Neural cell (in vitro differentiated cells): ENCODE measurements around the gene ADGRA1. TPM values are rescaled to one million over a fixed set of nuclear protein-coding genes. Genes with fewer than 3 reads are reported as not detected.

Experiments
- H2AFZ ChIP-seq: fragments of 200-600, 300-800 bp; sonication (generic), shearing (Covaris generic); 2 replicates; pipeline ENCODE4 v1.6.0; 2014; ENCODE audit warnings: low read depth, mild to moderate bottlenecking, antibody characterized with exemption, low read length, moderate library complexity
- H3F3A ChIP-seq: fragments of 200-600 bp; shearing (Covaris generic); 2 replicates; pipeline ENCODE4 v1.6.1; 2016; ENCODE audit warnings: mild to moderate bottlenecking, moderate library complexity, mixed read lengths, antibody characterized with exemption, low read length; ENCODE audit not compliant: insufficient read depth, poor library complexity, severe bottlenecking
- H3K27ac ChIP-seq: fragments of 200-600, 300-800 bp; sonication (generic), shearing (Covaris generic); 2 replicates; pipeline ENCODE4 v1.5.1; 2014; ENCODE audit warnings: mild to moderate bottlenecking, low read length, moderate library complexity
- H3K27me3 ChIP-seq: fragments of 300-800, 200-600 bp; sonication (generic), shearing (Covaris generic); 2 replicates; pipeline ENCODE4 v1.6.0; 2014; ENCODE audit warnings: mild to moderate bottlenecking, low read depth, low read length, moderate library complexity; ENCODE audit not compliant: insufficient read depth
- H3K36me3 ChIP-seq: fragments of 300-800, 200-600 bp; sonication (generic), shearing (Covaris generic); 2 replicates; pipeline ENCODE4 v1.5.1; 2014; ENCODE audit warnings: mild to moderate bottlenecking, antibody characterized with exemption, low read length, moderate library complexity; ENCODE audit not compliant: insufficient read depth
- H3K4me2 ChIP-seq: fragments of 300-800, 200-600 bp; sonication (generic), shearing (Covaris generic); 2 replicates; pipeline ENCODE4 v1.6.0; 2014; ENCODE audit warnings: mild to moderate bottlenecking, low read length
- H3K4me3 ChIP-seq: fragments of 300-800, 200-600 bp; sonication (generic), shearing (Covaris generic); 2 replicates; pipeline ENCODE4 v1.5.1; 2014; ENCODE audit warnings: mild to moderate bottlenecking, low read length, moderate library complexity
- H3K79me2 ChIP-seq: fragments of 200-600 bp; shearing (Covaris generic); replicated peaks from 2 replicates; pipeline ENCODE4 v1.6.0; 2014; ENCODE audit warnings: mild to moderate bottlenecking, low read length, moderate library complexity; ENCODE audit not compliant: insufficient read depth
- H3K9ac ChIP-seq: fragments of 300-800, 200-600 bp; sonication (generic), shearing (Covaris generic); 2 replicates; pipeline ENCODE4 v1.6.1; 2016; ENCODE audit warnings: mild to moderate bottlenecking, low read length, mixed read lengths
- H3K9me2 ChIP-seq: fragments of 200-600 bp; shearing (Covaris generic); 2 replicates; pipeline ENCODE4 v1.6.1; 2016; ENCODE audit warnings: mild to moderate bottlenecking, low read length, mixed read lengths; ENCODE audit not compliant: insufficient read depth
- H3K9me3 ChIP-seq: fragments of 200-600, 300-800 bp; sonication (generic), shearing (Covaris generic); 2 replicates; pipeline ENCODE4 v1.6.1; 2016; ENCODE audit warnings: mild to moderate bottlenecking, mixed run types, low read length, moderate library complexity, mixed read lengths
- H4K20me1 ChIP-seq: fragments of 200-600 bp; shearing (Covaris generic); 2 replicates; pipeline ENCODE4 v1.6.1; 2016; ENCODE audit warnings: mild to moderate bottlenecking, mixed run types; ENCODE audit not compliant: insufficient read depth
- EP300 ChIP-seq: fragments of 450-650 bp; conservative IDR thresholded peaks from 2 replicates; pipeline ENCODE4 v1.6.1; 2014; ENCODE audit warnings: antibody characterized with exemption, mild to moderate bottlenecking, moderate library complexity; ENCODE audit not compliant: poor library complexity, severe bottlenecking
- EZH2 ChIP-seq: fragments of 200-600, 300-800 bp; shearing (Covaris generic), sonication (generic); IDR thresholded peaks from 2 replicates; pipeline ENCODE4 v1.6.1; 2014; ENCODE audit warnings: antibody characterized with exemption, low read length, borderline replicate concordance, mild to moderate bottlenecking; ENCODE audit not compliant: insufficient read depth, poor library complexity, severe bottlenecking
- MXI1 ChIP-seq: fragments of 450-650 bp; conservative IDR thresholded peaks from 2 replicates; pipeline ENCODE4 v1.6.1; 2014; ENCODE audit warnings: antibody characterized with exemption, mild to moderate bottlenecking; ENCODE audit not compliant: poor library complexity, severe bottlenecking
- POLR2AphosphoS5 ChIP-seq: IDR thresholded peaks from 2 replicates; pipeline ENCODE4 v1.6.1; 2012
- RAD21 ChIP-seq: fragments of 450-650 bp; conservative IDR thresholded peaks from 2 replicates; pipeline ENCODE4 v1.6.1; 2014; ENCODE audit warnings: antibody characterized with exemption, mild to moderate bottlenecking, moderate library complexity
- SMC3 ChIP-seq: fragments of 450-650 bp; conservative IDR thresholded peaks from 2 replicates; pipeline ENCODE4 v1.6.1; 2014; ENCODE audit warnings: antibody characterized with exemption, mild to moderate bottlenecking, moderate library complexity; ENCODE audit not compliant: poor library complexity
- TAF1 ChIP-seq: IDR thresholded peaks from 2 replicates; pipeline ENCODE4 v1.6.1; 2012; ENCODE audit warnings: low read depth
- polyA plus RNA-seq: library from polyadenylated mRNA; depleted of rRNA; stranded (reverse); fragments of >200 nt; gene quantifications from 2 replicates; pipeline ENCODE4 v1.2.3, GENCODE V29; 2014
- TF ChIP-seq, protein P1 (sequence below): fragments of 450-650 bp; IDR thresholded peaks from 2 replicates; pipeline ENCODE4 v1.5.1; 2014; ENCODE audit warnings: antibody characterized with exemption, mild to moderate bottlenecking, moderate library complexity; ENCODE audit not compliant: poor library complexity, severe bottlenecking
- TF ChIP-seq, protein P2 (sequence below): IDR thresholded peaks from 2 replicates; pipeline ENCODE4 v1.6.1; 2012; ENCODE audit warnings: borderline replicate concordance

The ADGRA1 gene
- polyA plus RNA-seq, 1 donor from 2014 or later: 2.2 TPM

DNA sequence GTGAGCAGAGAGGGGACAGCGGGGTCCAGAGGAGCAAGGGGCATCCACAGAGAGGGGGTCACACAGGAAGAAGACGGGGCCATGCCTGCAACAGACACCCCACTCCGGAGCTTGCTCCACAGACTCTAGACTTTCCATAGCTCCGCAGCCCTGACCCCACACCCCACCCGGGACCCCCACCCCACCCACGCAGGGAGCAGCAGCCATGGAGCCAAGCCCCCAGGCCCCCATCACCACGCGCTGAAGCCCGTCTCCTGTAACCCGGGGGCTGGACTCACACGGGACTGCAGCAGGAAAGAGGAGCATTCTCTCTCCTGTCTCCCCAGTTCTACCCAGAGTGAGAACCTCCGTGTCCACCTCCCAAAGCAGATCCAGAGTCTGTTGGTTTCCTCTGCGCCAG, 38.8 kb upstream of the ADGRA1 start:
- no peak overlapping the region for H3K27ac ChIP-seq
- no peaks in the 10 kb centered on the region for H3K27me3 ChIP-seq

DNA sequence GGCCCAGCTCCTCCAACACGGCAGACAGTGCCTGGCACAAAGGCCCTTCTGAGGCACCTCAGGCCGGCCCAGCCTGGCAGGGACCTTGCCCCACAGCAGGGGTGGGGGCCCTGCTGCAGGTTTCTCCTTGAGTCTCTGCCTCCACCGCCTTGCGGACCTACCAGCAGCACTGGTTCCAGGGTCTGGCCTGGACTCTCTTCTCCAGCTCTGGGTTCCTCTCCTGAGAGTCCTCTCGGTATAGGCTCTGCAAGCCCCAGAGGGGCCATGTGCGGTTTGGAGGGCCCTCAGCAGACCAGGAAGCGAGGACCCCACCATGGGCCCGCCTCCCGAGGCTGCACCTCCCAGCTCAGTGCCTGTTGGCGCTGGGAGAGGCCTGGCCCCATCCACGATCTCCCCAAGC, 38.1 kb upstream of the ADGRA1 start:
- no peak overlapping the region for H3K27ac ChIP-seq
- no peaks in the 10 kb centered on the region for H3K36me3 ChIP-seq
- no peaks in the 10 kb centered on the region for H4K20me1 ChIP-seq
- H3K4me3 ChIP-seq: no peak overlapping the region
- H3K9ac ChIP-seq: no peak overlapping the region
- TF ChIP-seq EP300: no peak
- H3K27me3 ChIP-seq: no peaks in the 10 kb centered on the region
- no peaks in the 10 kb centered on the region for H3K79me2 ChIP-seq
- H3K9me2 ChIP-seq: no peaks in the 10 kb centered on the region
- H3K4me2 ChIP-seq: no peak overlapping the region
- no peaks in the 10 kb centered on the region for H3K9me3 ChIP-seq
- no peaks in the 10 kb centered on the region for H3F3A ChIP-seq
- H2AFZ ChIP-seq: no peak overlapping the region

More for the DNA sequence above, 38.8 kb upstream of the ADGRA1 start:
- TF ChIP-seq POLR2AphosphoS5 (no peak), EZH2 (no peak), EP300 (no peak), MXI1 (no peak), RAD21 (no peak), TAF1 (no peak), SMC3 (no peak)
- TF ChIP-seq, protein P1, sequence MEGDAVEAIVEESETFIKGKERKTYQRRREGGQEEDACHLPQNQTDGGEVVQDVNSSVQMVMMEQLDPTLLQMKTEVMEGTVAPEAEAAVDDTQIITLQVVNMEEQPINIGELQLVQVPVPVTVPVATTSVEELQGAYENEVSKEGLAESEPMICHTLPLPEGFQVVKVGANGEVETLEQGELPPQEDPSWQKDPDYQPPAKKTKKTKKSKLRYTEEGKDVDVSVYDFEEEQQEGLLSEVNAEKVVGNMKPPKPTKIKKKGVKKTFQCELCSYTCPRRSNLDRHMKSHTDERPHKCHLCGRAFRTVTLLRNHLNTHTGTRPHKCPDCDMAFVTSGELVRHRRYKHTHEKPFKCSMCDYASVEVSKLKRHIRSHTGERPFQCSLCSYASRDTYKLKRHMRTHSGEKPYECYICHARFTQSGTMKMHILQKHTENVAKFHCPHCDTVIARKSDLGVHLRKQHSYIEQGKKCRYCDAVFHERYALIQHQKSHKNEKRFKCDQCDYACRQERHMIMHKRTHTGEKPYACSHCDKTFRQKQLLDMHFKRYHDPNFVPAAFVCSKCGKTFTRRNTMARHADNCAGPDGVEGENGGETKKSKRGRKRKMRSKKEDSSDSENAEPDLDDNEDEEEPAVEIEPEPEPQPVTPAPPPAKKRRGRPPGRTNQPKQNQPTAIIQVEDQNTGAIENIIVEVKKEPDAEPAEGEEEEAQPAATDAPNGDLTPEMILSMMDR: no peak
- TF ChIP-seq, protein P2, sequence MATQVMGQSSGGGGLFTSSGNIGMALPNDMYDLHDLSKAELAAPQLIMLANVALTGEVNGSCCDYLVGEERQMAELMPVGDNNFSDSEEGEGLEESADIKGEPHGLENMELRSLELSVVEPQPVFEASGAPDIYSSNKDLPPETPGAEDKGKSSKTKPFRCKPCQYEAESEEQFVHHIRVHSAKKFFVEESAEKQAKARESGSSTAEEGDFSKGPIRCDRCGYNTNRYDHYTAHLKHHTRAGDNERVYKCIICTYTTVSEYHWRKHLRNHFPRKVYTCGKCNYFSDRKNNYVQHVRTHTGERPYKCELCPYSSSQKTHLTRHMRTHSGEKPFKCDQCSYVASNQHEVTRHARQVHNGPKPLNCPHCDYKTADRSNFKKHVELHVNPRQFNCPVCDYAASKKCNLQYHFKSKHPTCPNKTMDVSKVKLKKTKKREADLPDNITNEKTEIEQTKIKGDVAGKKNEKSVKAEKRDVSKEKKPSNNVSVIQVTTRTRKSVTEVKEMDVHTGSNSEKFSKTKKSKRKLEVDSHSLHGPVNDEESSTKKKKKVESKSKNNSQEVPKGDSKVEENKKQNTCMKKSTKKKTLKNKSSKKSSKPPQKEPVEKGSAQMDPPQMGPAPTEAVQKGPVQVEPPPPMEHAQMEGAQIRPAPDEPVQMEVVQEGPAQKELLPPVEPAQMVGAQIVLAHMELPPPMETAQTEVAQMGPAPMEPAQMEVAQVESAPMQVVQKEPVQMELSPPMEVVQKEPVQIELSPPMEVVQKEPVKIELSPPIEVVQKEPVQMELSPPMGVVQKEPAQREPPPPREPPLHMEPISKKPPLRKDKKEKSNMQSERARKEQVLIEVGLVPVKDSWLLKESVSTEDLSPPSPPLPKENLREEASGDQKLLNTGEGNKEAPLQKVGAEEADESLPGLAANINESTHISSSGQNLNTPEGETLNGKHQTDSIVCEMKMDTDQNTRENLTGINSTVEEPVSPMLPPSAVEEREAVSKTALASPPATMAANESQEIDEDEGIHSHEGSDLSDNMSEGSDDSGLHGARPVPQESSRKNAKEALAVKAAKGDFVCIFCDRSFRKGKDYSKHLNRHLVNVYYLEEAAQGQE: no peak
- no peaks in the 10 kb centered on the region for H3K9me3 ChIP-seq
- no peak overlapping the region for H2AFZ ChIP-seq
- H3K4me2 ChIP-seq: no peak overlapping the region
- H3K9me2 ChIP-seq: no peaks in the 10 kb centered on the region
- H3K9ac ChIP-seq: no peak overlapping the region
- H3K36me3 ChIP-seq: no peaks in the 10 kb centered on the region
- no peaks in the 10 kb centered on the region for H3K79me2 ChIP-seq
- no peaks in the 10 kb centered on the region for H4K20me1 ChIP-seq
- no peak overlapping the region for H3K4me3 ChIP-seq
- H3F3A ChIP-seq: no peaks in the 10 kb centered on the region

DNA sequence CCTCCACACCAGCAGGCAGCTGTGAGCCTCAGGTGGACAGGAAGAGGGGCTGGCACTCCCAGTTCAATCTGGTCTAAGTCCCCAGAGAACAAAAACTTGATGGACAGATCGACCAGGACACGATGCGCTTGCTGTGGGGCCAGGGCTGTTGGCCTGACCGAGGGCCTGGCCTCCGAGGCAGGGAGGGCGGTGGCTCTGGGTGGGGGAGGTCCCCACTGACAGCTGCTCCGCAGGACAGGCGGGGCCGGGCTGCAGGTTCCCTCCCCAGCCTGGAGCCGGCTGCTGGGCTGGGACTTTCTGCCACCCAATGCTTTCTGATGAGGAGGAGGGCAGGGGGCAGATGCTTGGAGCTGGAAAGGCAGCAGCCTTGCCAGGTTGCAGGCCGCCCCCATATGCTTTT, 37.4 kb upstream of the ADGRA1 start:
- H3K79me2 ChIP-seq: no peaks in the 10 kb centered on the region
- no peaks in the 10 kb centered on the region for H3K36me3 ChIP-seq
- no peaks in the 10 kb centered on the region for H3K9me3 ChIP-seq
- H2AFZ ChIP-seq: no peak overlapping the region
- no peaks in the 10 kb centered on the region for H3F3A ChIP-seq
- H3K9me2 ChIP-seq: no peaks in the 10 kb centered on the region
- no peak overlapping the region for H3K4me3 ChIP-seq
- H3K9ac ChIP-seq: no peak overlapping the region
- H3K27ac ChIP-seq: no peak overlapping the region
- H3K4me2 ChIP-seq: no peak overlapping the region
- TF ChIP-seq, protein P2: no peak
- no peak for TF ChIP-seq MXI1
- TF ChIP-seq SMC3: no peak
- TF ChIP-seq RAD21: no peak
- TF ChIP-seq POLR2AphosphoS5: no peak
- TF ChIP-seq EP300: no peak
- no peak for TF ChIP-seq EZH2
- no peak for TF ChIP-seq TAF1
- TF ChIP-seq, protein P1: no peak
- no peaks in the 10 kb centered on the region for H4K20me1 ChIP-seq
- H3K27me3 ChIP-seq: no peaks in the 10 kb centered on the region
